Neuronal stem cell (in vitro differentiated cells): ENCODE data around the gene SPTBN5.

ENCODE experiments used
- DNase-seq: peaks from one replicate; pipeline ENCODE4 v3.0.0-alpha.2; 2013; ENCODE audit warnings: low spot score
- H2AFZ ChIP-seq: one replicate; pipeline ENCODE4 v1.6.1; 2013; ENCODE audit warnings: mild to moderate bottlenecking, low read length, inconsistent platforms
- H2AK5ac ChIP-seq: 2 replicates; pipeline ENCODE4 v1.6.1; 2013; ENCODE audit warnings: low read depth, mild to moderate bottlenecking, inconsistent platforms, low read length, moderate library complexity, mixed read lengths
- H2BK120ac ChIP-seq: 2 replicates; pipeline ENCODE4 v1.6.1; 2013; ENCODE audit warnings: low read depth, mild to moderate bottlenecking, inconsistent platforms, low read length, moderate library complexity, mixed read lengths
- H2BK12ac ChIP-seq: one replicate; pipeline ENCODE4 v1.6.1; 2013; ENCODE audit warnings: low read length, inconsistent platforms
- H2BK15ac ChIP-seq: 2 replicates; pipeline ENCODE4 v1.6.1; 2013; ENCODE audit warnings: mild to moderate bottlenecking, low read length, inconsistent platforms, mixed read lengths
- H2BK5ac ChIP-seq: one replicate; pipeline ENCODE4 v1.6.1; 2013; ENCODE audit warnings: inconsistent platforms, mild to moderate bottlenecking, low read length, moderate library complexity
- H3K14ac ChIP-seq: one replicate; pipeline ENCODE4 v1.6.1; 2013; ENCODE audit warnings: low read length, inconsistent platforms
- H3K18ac ChIP-seq: 2 replicates; pipeline ENCODE4 v1.6.1; 2013; ENCODE audit warnings: low read length, inconsistent platforms
- H3K23ac ChIP-seq: 2 replicates; pipeline ENCODE4 v1.6.1; 2013; ENCODE audit warnings: low read depth, mild to moderate bottlenecking, mixed read lengths, low read length, inconsistent platforms; ENCODE audit not compliant: poor library complexity
- H3K27ac ChIP-seq: replicated peaks from 3 replicates; pipeline ENCODE4 v1.5.1; 2013; ENCODE audit warnings: low read length, inconsistent platforms
- H3K27me3 ChIP-seq, 3 experiments: 2 replicates each; pipeline ENCODE4 v1.6.1; 2013; ENCODE audit warnings: low read length in 3 of 3, mild to moderate bottlenecking in 2 of 3, inconsistent platforms in 1 of 3, low read depth in 1 of 3, mixed read lengths in 1 of 3, moderate library complexity in 1 of 3; ENCODE audit not compliant: control insufficient read depth in 3 of 3, insufficient read depth in 3 of 3
- H3K36me3 ChIP-seq, 2 donors: replicated peaks in 1 of 2; 2 replicates each; pipeline ENCODE4 v1.6.1; 2013; ENCODE audit warnings: low read length in 2 of 2; ENCODE audit not compliant: control insufficient read depth in 2 of 2, insufficient read depth in 2 of 2
- H3K4ac ChIP-seq: 2 replicates; pipeline ENCODE4 v1.6.1; 2013; ENCODE audit warnings: inconsistent platforms, mild to moderate bottlenecking, low read length, moderate library complexity
- H3K4me1 ChIP-seq, 2 donors: 1 replicate in 1 of 2; 2 replicates in 1 of 2; pipeline ENCODE4 v1.6.1; 2013; ENCODE audit warnings: low read length in 2 of 2, low read depth in 1 of 2; ENCODE audit not compliant: control insufficient read depth in 2 of 2, insufficient read depth in 1 of 2
- H3K4me2 ChIP-seq: one replicate; pipeline ENCODE4 v1.6.1; 2013; ENCODE audit warnings: mild to moderate bottlenecking, low read length, inconsistent platforms; ENCODE audit not compliant: insufficient read depth, poor library complexity, severe bottlenecking
- H3K4me3 ChIP-seq, 2 donors: 2 replicates each; pipeline ENCODE4 v1.5.1; 2013; ENCODE audit warnings: low read length in 2 of 2, mild to moderate bottlenecking in 2 of 2, inconsistent platforms in 1 of 2, moderate library complexity in 1 of 2
- H3K79me1 ChIP-seq: one replicate; pipeline ENCODE4 v1.6.1; 2013; ENCODE audit warnings: low read depth, mild to moderate bottlenecking, inconsistent platforms, low read length, moderate library complexity
- H3K9ac ChIP-seq: one replicate; pipeline ENCODE4 v1.6.1; 2013; ENCODE audit warnings: mild to moderate bottlenecking, low read depth, low read length, inconsistent platforms; ENCODE audit not compliant: poor library complexity
- H3K9me3 ChIP-seq, 2 donors: replicated peaks in 1 of 2; 2 replicates each; pipeline versions ENCODE3 to v1.6.1; 2013; ENCODE audit warnings: low read length in 2 of 2, mild to moderate bottlenecking in 2 of 2, inconsistent platforms in 1 of 2, low read depth in 1 of 2, mixed read lengths in 1 of 2, moderate library complexity in 1 of 2; ENCODE audit not compliant: control insufficient read depth in 2 of 2, insufficient read depth in 1 of 2
- H4K8ac ChIP-seq: one replicate; pipeline ENCODE4 v1.6.1; 2013; ENCODE audit warnings: low read depth, mild to moderate bottlenecking, inconsistent platforms, low read length, moderate library complexity
- H4K91ac ChIP-seq: one replicate; pipeline ENCODE4 v1.6.1; 2013; ENCODE audit warnings: low read length, low read depth, mild to moderate bottlenecking, inconsistent platforms; ENCODE audit not compliant: poor library complexity
- WGBS, 2 donors: extraction: QIAGEN DNeasy Blood & Tissue Kit; methylation state at CpG; one replicate each; pipeline ENCODE4 v1.1.7; 2013; ENCODE audit warnings: missing lambda C conversion rate in 2 of 2, mixed read lengths in 1 of 2; ENCODE audit not compliant: insufficient read length in 2 of 2, insufficient replicate concordance in 1 of 2; ENCODE audit errors: extremely low coverage in 2 of 2; 5-methylcytosine and 5-hydroxymethylcytosine counted together

Gene SPTBN5

DNA sequence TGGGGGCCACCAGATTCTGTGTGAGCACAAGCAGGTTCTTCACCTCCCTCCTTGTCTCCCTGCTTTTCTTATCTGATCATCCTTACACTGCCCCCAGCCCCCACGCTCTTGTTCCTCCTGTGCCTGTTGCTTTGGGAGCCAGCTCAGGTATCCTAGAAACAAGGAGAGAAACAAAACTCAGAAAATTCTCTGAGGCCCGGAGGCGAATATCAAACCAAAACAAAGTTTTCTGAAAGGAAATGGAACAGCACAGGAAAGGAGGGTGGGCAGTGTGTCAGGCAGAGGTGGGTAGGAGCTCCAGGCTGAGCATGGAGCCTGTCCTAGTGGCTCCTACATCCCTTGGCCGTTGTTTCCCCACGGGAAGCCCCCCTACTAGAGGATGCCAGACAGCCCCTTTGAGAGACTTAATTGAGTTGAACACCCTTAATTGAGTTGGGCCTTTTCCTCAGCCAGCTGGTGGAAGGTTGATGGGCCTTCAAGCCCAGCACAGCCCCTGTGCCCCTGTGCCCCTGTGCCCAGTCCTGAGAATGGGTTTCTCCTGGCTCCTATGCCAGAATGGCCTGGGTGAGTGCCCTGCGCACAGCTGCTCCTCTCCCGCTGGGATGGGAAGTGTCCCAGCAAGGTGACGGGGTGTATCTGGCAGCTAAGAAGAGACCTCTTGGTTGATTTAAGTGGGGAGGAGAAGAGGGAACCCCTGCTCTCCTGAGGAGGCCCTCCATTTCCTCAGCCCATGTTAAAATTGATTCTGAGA lies 88.8 kb downstream of the SPTBN5 start:
- no peak overlapping the region for H3K4ac ChIP-seq
- H2BK15ac ChIP-seq: no peak overlapping the region
- H4K91ac ChIP-seq: no peak overlapping the region
- H3K4me3 ChIP-seq: no peak overlapping the region
- H2BK5ac ChIP-seq: no peak overlapping the region
- no peak overlapping the region for H3K9ac ChIP-seq
- no peak overlapping the region for H3K4me2 ChIP-seq
- H3K4me1 ChIP-seq: peaks cover 0 to 4% of the 10 kb centered on the region in 2 donors
- no peak overlapping the region for H2AFZ ChIP-seq
- WGBS, 2 donors: no CpG with 5 or more reads among the region's 8 CpGs
- no peak overlapping the region for H3K27ac ChIP-seq
- H3K27me3 ChIP-seq: no peaks in the 10 kb centered on the region
- no peak overlapping the region for H2BK12ac ChIP-seq
- no peak overlapping the region for H3K18ac ChIP-seq
- H3K36me3 ChIP-seq: peaks cover 0 to 9% of the 10 kb centered on the region in 2 donors
- H2BK120ac ChIP-seq: no peak overlapping the region
- DNase-seq: no peak
- peak overlapping the region; percentile 56 for H3K14ac ChIP-seq
- no peak overlapping the region for H2AK5ac ChIP-seq
- no peak overlapping the region for H4K8ac ChIP-seq
- no peak overlapping the region for H3K23ac ChIP-seq
- peaks cover 0 to 7% of the 10 kb centered on the region in 2 donors for H3K9me3 ChIP-seq
- H3K79me1 ChIP-seq: no peaks in the 10 kb centered on the region

DNA sequence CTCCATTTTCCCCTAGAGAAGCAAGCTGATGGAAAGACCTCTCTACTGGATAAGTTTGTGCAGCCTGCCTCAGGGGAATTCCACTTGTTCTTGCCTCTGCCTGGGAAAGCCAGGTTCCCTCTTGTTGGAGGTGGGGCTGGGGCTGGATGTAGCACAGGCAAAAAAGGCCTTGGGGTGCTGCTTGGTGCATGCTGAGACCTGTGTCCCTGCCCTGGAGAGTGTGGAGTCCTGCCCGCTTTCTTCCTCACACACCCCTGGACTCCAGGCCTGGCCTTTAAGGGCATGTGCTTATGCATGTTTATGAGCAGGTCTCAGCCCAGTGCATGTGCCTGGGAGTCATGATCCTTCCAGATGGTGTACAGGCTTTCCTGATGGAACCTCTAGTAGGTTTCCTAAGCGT lies 89.5 kb downstream of the SPTBN5 start:
- H2BK120ac ChIP-seq: no peak overlapping the region
- no peak overlapping the region for H2BK15ac ChIP-seq
- H3K27me3 ChIP-seq: no peaks in the 10 kb centered on the region
- no peak overlapping the region for H3K9ac ChIP-seq
- H3K9me3 ChIP-seq: peaks cover 0 to 7% of the 10 kb centered on the region in 2 donors
- no peak overlapping the region for H3K18ac ChIP-seq
- no peak overlapping the region for H3K4ac ChIP-seq
- H4K91ac ChIP-seq: no peak overlapping the region
- H3K14ac ChIP-seq: no peak overlapping the region
- H2AFZ ChIP-seq: no peak overlapping the region
- H3K23ac ChIP-seq: no peak overlapping the region
- no peak for DNase-seq
- H2BK5ac ChIP-seq: no peak overlapping the region
- no peak overlapping the region for H3K27ac ChIP-seq
- H2AK5ac ChIP-seq: no peak overlapping the region
- no peak overlapping the region for H3K4me3 ChIP-seq
- WGBS, 2 donors: no CpG with 5 or more reads among the region's 2 CpGs
- peaks cover 0 to 12% of the 10 kb centered on the region in 2 donors for H3K36me3 ChIP-seq
- H3K4me2 ChIP-seq: no peak overlapping the region
- H3K79me1 ChIP-seq: no peaks in the 10 kb centered on the region
- no peak overlapping the region for H2BK12ac ChIP-seq
- H4K8ac ChIP-seq: no peak overlapping the region
- peaks cover 0 to 4% of the 10 kb centered on the region in 2 donors for H3K4me1 ChIP-seq

DNA sequence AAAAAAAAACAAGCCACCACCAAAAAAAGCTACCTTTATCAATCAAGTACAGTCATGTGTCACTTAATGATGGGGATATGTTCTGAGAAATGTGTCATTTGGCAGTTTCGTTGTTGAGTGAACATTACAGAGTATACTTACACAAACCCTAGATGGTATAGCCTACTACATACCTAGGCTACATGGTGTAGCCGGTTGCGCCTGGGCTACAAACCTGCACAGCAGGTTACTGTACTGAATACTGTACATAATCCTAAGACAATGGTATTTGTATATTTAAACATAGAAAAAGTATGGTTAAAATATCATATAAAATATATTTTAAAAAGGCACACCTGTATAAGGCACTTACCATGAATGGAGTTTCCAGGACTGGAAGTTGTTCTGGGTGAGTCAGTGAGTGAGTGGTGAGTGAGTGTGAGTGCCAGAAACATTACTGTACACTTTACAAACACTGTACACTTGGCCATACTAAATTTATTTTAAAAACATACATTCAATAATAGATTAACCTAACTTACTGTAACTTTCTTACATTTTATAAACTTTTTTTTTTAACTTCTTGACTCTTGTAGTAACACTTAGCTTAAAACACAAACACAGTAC lies 91.9 kb downstream of the SPTBN5 start:
- no peak for DNase-seq
- Histone ChIP-seq H3K36me3 (peaks cover 0 to 12% of the 10 kb centered on the region in 2 donors), H3K4me3 (no peak overlapping the region), H3K9me3 (peaks cover 0 to 7% of the 10 kb centered on the region in 2 donors), H3K18ac (no peak overlapping the region), H3K4me1 (peaks cover 0 to 4% of the 10 kb centered on the region in 2 donors), H4K91ac (no peak overlapping the region), H3K4me2 (no peak overlapping the region), H3K14ac (no peak overlapping the region), H2AFZ (no peak overlapping the region), H2BK12ac (no peak overlapping the region), H2BK15ac (no peak overlapping the region), H2BK5ac (no peak overlapping the region), H3K27ac (no peak overlapping the region), H4K8ac (no peak overlapping the region), H3K27me3 (no peaks in the 10 kb centered on the region), H3K23ac (no peak overlapping the region), H2BK120ac (no peak overlapping the region), H3K4ac (no peak overlapping the region), H3K79me1 (no peaks in the 10 kb centered on the region), H3K9ac (no peak overlapping the region), H2AK5ac (no peak overlapping the region)
- no CpG with 5 or more reads among the region's 3 CpGs for WGBS, 2 donors

DNA sequence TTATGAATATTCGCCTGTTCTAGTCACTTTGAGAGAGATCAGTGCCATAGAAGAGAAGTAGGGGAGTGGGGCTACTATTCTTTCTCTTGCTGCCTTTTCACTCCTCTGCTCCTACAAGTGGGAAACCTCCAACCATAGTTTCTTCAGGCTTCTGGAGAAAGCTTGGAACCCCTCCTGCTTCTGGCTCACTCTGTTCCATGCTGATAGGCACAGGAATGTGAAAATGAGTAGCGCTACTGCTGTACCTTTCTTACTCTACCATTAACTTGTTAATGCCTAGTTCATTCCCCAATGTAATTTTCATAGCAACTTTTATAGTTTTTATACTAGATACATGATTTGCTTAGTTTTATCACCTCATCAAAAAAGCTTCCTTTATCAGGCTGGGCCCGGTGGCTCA lies 92.7 kb downstream of the SPTBN5 start:
- no peak overlapping the region for H2AFZ ChIP-seq
- H3K4ac ChIP-seq: no peak overlapping the region
- no peak overlapping the region for H2BK12ac ChIP-seq
- H2BK5ac ChIP-seq: no peak overlapping the region
- H3K27me3 ChIP-seq: no peaks in the 10 kb centered on the region
- no peak overlapping the region for H3K4me3 ChIP-seq
- H3K4me2 ChIP-seq: no peak overlapping the region
- no peak for DNase-seq
- no peak overlapping the region for H4K91ac ChIP-seq
- peaks cover 0 to 7% of the 10 kb centered on the region in 2 donors for H3K9me3 ChIP-seq
- no peak overlapping the region for H2AK5ac ChIP-seq
- peaks cover 0 to 4% of the 10 kb centered on the region in 2 donors for H3K4me1 ChIP-seq
- H3K79me1 ChIP-seq: no peaks in the 10 kb centered on the region
- H3K36me3 ChIP-seq: peaks cover 0 to 12% of the 10 kb centered on the region in 2 donors
- H2BK15ac ChIP-seq: no peak overlapping the region
- H4K8ac ChIP-seq: no peak overlapping the region
- no peak overlapping the region for H3K9ac ChIP-seq
- WGBS, 2 donors: no CpG with 5 or more reads among the region's 3 CpGs
- no peak overlapping the region for H3K23ac ChIP-seq
- no peak overlapping the region for H3K27ac ChIP-seq
- H2BK120ac ChIP-seq: no peak overlapping the region
- H3K14ac ChIP-seq: no peak overlapping the region
- no peak overlapping the region for H3K18ac ChIP-seq
